Lung microvascular endothelial cell (primary cell): Measurements from ENCODE around the gene ATP8B1. TPM values are rescaled to one million over a fixed set of nuclear protein-coding genes. Genes with fewer than 3 reads are reported as not detected.
A peak's percentile ranks its signal among the peaks of the same experiment; 100 is the strongest.

Source experiments
- DNase-seq, 2 donors: peaks; one replicate each; pipeline versions ENCODE4 v3.0.0 to v3.0.0-alpha.2; 2010; ENCODE audit warnings: low read depth in 2 of 2
- total RNA-seq: library from RNA; depleted of rRNA; stranded (reverse); fragments of >200 nt; gene quantifications from 2 replicates; pipeline ENCODE4 v1.2.1, GENCODE V29; 2014

ATP8B1 gene
- total RNA-seq, 1 donor from 2014 or later, result 10.5 TPM

- DNase-seq, result no peak
These were observed 9.7 kb downstream of the ATP8B1 start for GRCh38 chr18:57793302-57793986.

DNA sequence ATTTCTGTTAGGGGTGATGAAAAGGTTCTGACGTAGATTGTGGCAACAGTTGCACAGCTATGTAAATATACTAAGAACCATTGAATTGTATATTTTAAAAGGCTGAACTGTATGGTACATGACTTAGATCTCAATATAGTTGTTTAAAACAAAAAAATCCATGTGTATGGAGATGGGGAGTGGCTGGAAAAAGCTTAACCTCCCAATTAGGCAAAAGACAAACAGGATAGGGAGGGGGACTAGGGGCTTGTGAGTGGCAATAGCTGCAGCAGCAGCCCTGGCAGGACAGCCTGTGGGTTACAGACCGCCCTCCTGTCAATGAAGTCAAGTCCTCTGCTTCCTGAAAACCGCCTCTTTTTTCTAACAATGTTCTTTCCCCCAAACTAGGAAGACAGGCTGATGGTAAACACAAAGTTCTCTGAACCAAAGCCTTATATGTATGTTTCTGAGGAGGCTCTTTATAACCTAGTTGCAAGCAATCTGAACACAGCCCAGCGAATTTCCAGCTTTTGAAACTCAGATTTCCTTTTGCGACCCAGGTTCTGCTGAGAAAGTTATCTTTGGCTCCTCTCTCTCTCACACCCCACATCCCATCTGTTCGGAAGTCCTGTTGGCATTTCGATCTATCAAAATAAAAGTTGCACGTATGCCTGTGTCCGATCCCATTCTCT is 10.3 kb downstream of the ATP8B1 start:
- peak; percentile 73 to 84 for DNase-seq

- peak; percentile 42 to 43 for DNase-seq
These were observed 11.2 kb downstream of the ATP8B1 start for GRCh38 chr18:57791911-57792310.

GRCh38 chr18:57791192-57791591 is 11.9 kb downstream of the ATP8B1 start:
- DNase-seq, result no peak

GRCh38 chr18:57790316-57790715 is 12.8 kb downstream of the ATP8B1 start:
- no peak for DNase-seq

GRCh38 chr18:57789759-57790158 is 13.4 kb downstream of the ATP8B1 start:
- DNase-seq, result no peak

DNA sequence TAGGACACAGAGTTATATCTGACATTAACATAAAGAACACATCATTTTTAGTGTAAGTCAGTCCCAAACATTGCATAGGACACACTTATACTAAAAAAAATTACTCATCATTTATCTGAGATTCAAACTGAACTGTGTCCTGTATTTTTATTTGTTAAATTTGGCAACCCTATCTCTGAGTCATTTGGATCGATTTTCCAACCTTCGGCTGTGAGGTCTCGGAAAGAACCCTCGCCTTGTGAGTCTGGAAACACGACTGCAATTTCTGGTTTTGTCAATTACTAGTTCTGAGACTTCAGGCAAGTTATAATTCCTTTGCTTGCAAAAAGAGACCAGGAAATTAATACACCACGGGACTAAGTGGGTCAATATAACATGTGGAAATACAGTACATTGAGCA is 14.0 kb downstream of the ATP8B1 start:
- peak; percentile 37 for DNase-seq

DNA sequence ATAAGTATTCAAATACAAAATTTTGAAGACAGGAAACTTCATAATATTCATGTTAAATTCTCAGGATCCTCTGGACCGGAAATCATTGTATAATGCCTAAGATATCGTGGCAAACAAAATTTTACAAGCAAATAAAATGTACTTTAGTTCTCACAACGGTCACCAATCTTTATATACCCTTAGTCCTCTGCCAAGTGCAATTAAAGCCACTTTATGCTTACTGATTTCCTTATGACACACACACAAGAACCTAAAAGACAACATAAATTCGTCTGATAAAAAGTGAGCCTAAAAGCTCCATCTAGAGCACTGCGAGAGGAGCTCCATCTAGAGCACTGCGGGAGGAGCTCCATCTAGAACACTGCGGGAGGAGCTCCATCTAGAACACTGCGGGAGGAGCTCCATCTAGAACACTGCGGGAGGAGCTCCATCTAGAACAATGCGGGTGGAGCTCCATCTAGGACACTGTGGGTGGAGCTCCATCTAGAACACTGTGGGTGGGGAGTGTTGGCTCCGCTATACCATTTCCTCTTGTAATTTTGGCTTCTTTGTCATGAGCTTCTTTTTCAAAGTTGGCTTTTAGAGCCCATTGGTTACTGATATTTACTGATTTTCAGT is 15.9 kb downstream of the ATP8B1 start:
- DNase-seq, result no peak

- DNase-seq, result no peak
These were observed 17.2 kb downstream of the ATP8B1 start for GRCh38 chr18:57785751-57786437.

DNA sequence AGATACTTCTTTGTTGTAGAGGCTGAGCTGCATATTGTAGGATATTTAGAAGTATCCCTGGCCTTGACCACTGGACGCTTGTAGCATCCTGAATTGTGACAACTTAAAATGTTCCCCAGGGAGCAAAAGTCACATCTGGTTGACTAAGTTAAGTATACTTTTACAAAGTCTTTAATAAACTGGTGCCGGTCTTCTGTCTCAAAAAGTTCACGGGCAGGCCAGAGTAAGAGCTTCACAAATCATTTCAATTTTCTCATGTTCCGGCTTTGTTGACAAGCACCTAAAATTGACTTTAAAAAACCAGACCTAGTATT is 18.4 kb downstream of the ATP8B1 start:
- DNase-seq, result no peak

GRCh38 chr18:57784034-57784800 is 18.9 kb downstream of the ATP8B1 start:
- DNase-seq, result peak in 1 of 2 donors; percentile 81

GRCh38 chr18:57782049-57782448 is 21.1 kb downstream of the ATP8B1 start:
- DNase-seq, result no peak

DNA sequence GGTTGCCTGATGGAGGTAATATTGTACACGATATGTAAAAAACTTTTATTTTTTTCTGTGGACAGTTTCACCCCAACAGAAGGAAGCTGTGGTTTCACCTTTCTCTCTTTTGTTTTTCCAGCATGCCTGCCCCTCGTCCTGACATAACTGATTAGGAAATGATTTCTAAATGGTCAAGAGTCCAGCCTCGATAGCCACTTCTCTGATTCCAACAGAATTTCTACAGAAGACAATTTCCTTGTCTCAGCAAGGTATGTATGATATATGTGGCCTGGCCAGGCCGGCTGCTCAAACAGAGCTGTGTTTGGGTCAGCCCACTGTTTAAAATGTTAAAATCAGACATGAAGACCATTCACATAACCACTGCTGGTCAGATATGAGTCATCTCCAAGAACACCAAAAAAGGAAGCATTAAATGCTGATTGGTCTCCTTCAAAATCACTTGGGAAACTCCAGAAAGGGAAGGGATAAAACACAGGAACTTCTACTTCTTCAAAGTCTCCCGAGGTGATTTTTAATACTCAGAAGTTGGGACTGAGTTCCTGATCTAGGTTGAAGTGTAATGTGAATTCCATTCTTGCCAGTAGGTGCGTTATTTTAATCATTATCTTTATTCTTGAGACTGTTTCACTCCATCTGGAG is 22.3 kb downstream of the ATP8B1 start:
- peak; percentile 86 to 90 for DNase-seq

DNA sequence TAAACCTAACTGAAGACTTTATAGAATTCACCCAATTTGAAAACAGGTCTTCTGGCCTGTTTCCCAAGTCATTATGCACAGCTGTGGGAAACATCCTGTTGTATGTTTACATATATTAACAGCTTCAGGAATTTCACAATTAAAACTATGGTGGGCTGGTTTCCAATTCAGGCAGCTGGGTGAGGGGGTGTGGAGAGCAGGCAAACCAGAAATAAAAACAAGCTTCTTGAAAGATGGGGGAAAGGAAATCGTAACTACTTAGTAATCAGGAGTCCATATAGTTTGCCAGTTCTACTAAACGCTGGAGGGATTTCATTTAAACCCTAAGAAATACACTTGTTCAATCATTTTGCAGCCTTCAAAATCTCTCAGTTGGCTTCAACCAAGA is 22.8 kb downstream of the ATP8B1 start:
- DNase-seq, result peak; percentile 65 to 93

GRCh38 chr18:57776767-57777166 is 26.3 kb downstream of the ATP8B1 start:
- DNase-seq, result peak in 1 of 2 donors; percentile 28

DNA sequence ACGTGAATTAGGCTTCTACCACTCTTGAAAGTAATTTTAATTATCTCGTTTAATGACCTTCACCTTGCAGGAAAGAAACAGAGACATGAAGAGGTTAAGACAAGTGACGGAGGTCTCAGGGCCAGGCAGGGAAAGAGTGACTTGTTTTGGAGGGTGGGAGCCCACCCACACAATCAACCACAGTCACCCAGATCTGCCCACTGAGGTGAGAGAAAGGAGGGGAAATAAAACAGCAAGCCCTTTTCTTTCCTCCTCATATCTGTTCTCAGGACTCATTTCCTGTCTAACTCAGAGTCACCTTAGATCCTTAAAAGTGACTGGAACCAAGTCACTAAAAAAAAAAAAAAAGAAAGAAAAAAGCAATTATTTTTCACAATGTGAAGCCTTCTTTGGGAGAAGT is 26.8 kb downstream of the ATP8B1 start:
- DNase-seq, result no peak

GRCh38 chr18:57775937-57776336 is 27.2 kb downstream of the ATP8B1 start:
- DNase-seq, result peak in 1 of 2 donors; percentile 41

- no peak for DNase-seq
These were observed 30.7 kb downstream of the ATP8B1 start for GRCh38 chr18:57772387-57772799.

GRCh38 chr18:57771626-57772025 is 31.5 kb downstream of the ATP8B1 start:
- no peak for DNase-seq

DNA sequence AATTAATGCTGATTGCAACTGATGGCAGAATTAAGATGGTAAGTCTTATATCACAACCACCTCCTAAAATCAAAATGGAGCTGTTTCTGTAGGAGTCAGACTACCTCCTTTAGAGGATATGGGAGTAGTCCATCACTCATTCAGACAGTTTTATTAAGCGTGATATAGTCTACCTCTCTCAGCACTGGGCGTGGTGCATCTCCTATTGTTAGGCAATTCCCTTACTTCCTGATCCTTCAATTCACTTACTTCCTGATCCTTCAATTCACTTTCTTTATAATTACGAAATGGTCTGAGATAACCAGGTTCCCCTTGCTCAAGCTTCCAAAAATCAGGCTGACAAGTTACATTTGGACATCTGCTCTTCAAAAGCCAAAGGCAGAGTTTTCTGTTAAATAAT is 31.9 kb downstream of the ATP8B1 start:
- peak in 1 of 2 donors; percentile 69 for DNase-seq
